HG03457 (cell line): Measurements from ENCODE around the gene SORBS2.

ENCODE experiments used
- ATAC-seq: cut with Tn5 transposase; IDR thresholded peaks from one replicate; pipeline ENCODE4 v1.9.1; 2021; ENCODE audit warnings: moderate number of reproducible peaks; ENCODE audit not compliant: unreplicated experiment

SORBS2 gene

GRCh38 chr4:185805979-185806378 lies 6.0 kb downstream of the SORBS2 start:
- no peak for ATAC-seq

- no peak for ATAC-seq
These were observed 6.7 kb downstream of the SORBS2 start for GRCh38 chr4:185805262-185805802.

GRCh38 chr4:185803022-185803421 lies 9.0 kb downstream of the SORBS2 start:
- no peak for ATAC-seq

GRCh38 chr4:185801471-185801870 lies 10.5 kb downstream of the SORBS2 start:
- no peak for ATAC-seq

GRCh38 chr4:185800266-185800945 lies 11.6 kb downstream of the SORBS2 start:
- no peak for ATAC-seq

GRCh38 chr4:185799442-185799841 lies 12.6 kb downstream of the SORBS2 start:
- no peak for ATAC-seq

GRCh38 chr4:185797596-185798338 lies 14.2 kb downstream of the SORBS2 start:
- no peak for ATAC-seq

GRCh38 chr4:185797018-185797417 lies 15.0 kb downstream of the SORBS2 start:
- no peak for ATAC-seq

GRCh38 chr4:185796176-185796575 lies 15.8 kb downstream of the SORBS2 start:
- no peak for ATAC-seq

GRCh38 chr4:185794637-185795036 lies 17.4 kb downstream of the SORBS2 start:
- no peak for ATAC-seq

GRCh38 chr4:185793716-185794115 lies 18.3 kb downstream of the SORBS2 start:
- no peak for ATAC-seq

GRCh38 chr4:185793116-185793485 lies 18.9 kb downstream of the SORBS2 start:
- no peak for ATAC-seq

- ATAC-seq, result no peak
These were observed 19.4 kb downstream of the SORBS2 start for GRCh38 chr4:185792384-185793115.

- ATAC-seq, result no peak
These were observed 23.9 kb downstream of the SORBS2 start for GRCh38 chr4:185787926-185788679.

GRCh38 chr4:185786422-185786821 lies 25.6 kb downstream of the SORBS2 start:
- ATAC-seq, result no peak

GRCh38 chr4:185783574-185783973 lies 28.4 kb downstream of the SORBS2 start:
- no peak for ATAC-seq

GRCh38 chr4:185782523-185782922 lies 29.5 kb downstream of the SORBS2 start:
- ATAC-seq, result no peak

- no peak for ATAC-seq
These were observed 30.3 kb downstream of the SORBS2 start for GRCh38 chr4:185781555-185782215.

- no peak for ATAC-seq
These were observed 31.5 kb downstream of the SORBS2 start for GRCh38 chr4:185780472-185780871.

- ATAC-seq, result no peak
These were observed 32.5 kb downstream of the SORBS2 start for GRCh38 chr4:185779517-185779916.
